Measurements from ENCODE around the gene TNFSF13. TPM values are rescaled to one million over a fixed set of nuclear protein-coding genes. Genes with fewer than 3 reads are reported as not detected.

The TNFSF13 gene
- total RNA-seq, 1 donor from 2014 or later = 101 TPM

DNA sequence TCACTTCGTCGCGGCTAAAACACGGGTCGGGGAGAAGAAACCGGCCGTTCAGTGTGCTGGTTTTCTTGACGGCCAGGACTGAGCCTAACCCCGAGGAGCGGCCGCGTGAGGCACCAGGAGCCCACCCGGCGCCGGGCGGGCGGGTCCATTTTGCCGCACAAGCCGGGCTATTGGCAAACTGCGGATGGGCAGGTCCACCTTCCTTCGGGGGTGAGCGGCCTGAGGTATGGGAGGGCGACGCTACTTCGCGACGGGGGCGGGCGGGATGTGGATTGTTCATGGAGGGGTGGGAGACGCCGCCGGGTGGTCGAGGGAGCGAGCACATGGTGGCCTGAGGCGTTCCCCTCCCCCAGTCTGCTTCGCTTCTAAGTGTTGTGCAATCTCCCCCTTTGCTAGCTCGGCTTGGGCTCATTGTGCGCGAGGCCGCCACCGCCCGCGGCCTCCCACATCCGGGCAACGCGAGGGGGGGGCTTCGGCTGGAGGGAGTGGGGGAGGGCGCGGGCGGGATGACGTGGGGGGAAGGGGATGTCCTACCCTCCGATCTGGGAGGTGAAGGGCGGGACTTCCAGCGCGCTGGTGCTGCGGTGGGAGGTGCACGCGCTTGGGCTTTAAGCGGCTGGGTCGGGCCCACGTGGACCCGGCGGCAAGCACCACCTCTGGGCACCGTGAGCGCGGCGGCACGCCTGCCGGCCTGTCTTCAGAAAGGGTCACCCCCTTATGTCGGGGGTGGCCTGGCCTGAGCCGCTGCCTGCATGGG, 15.0 kb downstream of the TNFSF13 start:
- TF ChIP-seq, protein P1, sequence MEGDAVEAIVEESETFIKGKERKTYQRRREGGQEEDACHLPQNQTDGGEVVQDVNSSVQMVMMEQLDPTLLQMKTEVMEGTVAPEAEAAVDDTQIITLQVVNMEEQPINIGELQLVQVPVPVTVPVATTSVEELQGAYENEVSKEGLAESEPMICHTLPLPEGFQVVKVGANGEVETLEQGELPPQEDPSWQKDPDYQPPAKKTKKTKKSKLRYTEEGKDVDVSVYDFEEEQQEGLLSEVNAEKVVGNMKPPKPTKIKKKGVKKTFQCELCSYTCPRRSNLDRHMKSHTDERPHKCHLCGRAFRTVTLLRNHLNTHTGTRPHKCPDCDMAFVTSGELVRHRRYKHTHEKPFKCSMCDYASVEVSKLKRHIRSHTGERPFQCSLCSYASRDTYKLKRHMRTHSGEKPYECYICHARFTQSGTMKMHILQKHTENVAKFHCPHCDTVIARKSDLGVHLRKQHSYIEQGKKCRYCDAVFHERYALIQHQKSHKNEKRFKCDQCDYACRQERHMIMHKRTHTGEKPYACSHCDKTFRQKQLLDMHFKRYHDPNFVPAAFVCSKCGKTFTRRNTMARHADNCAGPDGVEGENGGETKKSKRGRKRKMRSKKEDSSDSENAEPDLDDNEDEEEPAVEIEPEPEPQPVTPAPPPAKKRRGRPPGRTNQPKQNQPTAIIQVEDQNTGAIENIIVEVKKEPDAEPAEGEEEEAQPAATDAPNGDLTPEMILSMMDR (IDR thresholded peaks at IDR 0.05) = no peak
- ATAC-seq = peak; percentile 81
- intact Hi-C loops (cut with DNase I) = no loop called here
- H3K4me1 ChIP-seq = peaks cover 42% of the 10 kb centered on the region
- H3K4me3 ChIP-seq = peak overlapping the region; percentile 99
- H3K27me3 ChIP-seq = no peaks in the 10 kb centered on the region
- no peaks in the 10 kb centered on the region for H3K9me3 ChIP-seq
- peak overlapping the region; percentile 99 for H3K27ac ChIP-seq
- peak; percentile 95 for DNase-seq
- H3K36me3 ChIP-seq = peaks cover 72% of the 10 kb centered on the region

DNA sequence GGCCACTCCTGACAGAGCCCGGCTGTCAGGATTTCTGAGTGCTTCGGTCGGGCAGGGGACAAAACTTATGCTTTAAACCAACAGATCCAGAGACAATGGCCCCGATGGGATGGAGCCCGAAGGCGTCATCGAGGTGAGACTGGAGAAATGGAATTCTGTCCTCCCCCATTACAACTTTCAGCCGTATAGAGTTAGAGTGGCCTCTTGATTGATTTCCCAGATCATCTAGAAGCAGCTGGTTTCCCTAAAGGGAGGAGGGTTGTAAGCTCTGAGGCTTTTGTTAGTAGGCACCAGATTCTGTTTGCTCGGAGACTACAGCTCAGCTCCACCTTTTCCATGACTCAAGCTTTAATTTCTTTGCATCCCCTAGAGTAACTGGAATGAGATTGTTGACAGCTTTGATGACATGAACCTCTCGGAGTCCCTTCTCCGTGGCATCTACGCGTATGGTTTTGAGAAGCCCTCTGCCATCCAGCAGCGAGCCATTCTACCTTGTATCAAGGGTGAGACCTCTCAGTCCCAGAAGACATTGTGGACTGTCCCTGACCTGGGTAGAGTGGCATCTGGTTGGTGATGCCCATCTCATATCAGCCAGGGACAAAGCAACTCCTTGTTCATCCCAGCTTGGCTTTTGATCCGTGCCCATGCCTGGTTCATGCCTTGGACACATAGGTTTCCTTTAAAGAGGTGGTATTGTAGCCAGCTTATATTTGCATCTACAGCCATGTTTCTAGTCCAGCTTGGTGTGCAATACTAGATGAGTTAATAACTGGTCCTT, 15.8 kb downstream of the TNFSF13 start:
- no peak for ATAC-seq
- H3K4me1 ChIP-seq = peaks cover 50% of the 10 kb centered on the region
- TF ChIP-seq, protein P1 (IDR thresholded peaks at IDR 0.05) = no peak
- H3K36me3 ChIP-seq = peaks cover 71% of the 10 kb centered on the region
- no peak for DNase-seq
- H3K27me3 ChIP-seq = no peaks in the 10 kb centered on the region
- peak overlapping the region; percentile 99 for H3K4me3 ChIP-seq
- H3K9me3 ChIP-seq = no peaks in the 10 kb centered on the region
- peak overlapping the region; percentile 99 for H3K27ac ChIP-seq
- intact Hi-C loops (cut with DNase I) = no loop called here

DNA sequence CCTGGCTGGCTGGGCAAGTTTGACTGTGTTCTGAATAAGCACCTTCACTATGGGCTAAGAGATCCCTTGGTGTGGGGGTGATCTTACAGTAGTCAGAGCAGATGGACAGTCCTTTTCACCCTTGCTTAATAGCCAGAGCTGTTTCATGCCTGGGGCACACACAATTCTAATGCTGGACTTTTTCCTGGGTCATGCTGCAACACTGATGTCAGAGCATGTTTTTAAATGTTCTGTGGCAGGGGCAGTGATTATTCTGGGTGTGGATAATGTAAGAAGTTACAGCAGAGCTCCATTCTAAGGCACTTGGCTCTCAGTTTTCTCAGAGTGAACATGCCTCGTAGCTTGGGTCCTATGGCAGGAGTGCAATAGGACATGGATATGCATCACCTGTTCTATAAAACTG, 16.9 kb downstream of the TNFSF13 start:
- Histone ChIP-seq H3K9me3 (no peaks in the 10 kb centered on the region), H3K4me3 (peak overlapping the region; percentile 99), H3K4me1 (peaks cover 61% of the 10 kb centered on the region), H3K27ac (no peak overlapping the region), H3K27me3 (no peaks in the 10 kb centered on the region), H3K36me3 (peaks cover 60% of the 10 kb centered on the region)
- no peak for ATAC-seq
- TF ChIP-seq, protein P1 (IDR thresholded peaks at IDR 0.05) = no peak
- DNase-seq = no peak
- intact Hi-C loops (cut with DNase I) = no loop called here

DNA sequence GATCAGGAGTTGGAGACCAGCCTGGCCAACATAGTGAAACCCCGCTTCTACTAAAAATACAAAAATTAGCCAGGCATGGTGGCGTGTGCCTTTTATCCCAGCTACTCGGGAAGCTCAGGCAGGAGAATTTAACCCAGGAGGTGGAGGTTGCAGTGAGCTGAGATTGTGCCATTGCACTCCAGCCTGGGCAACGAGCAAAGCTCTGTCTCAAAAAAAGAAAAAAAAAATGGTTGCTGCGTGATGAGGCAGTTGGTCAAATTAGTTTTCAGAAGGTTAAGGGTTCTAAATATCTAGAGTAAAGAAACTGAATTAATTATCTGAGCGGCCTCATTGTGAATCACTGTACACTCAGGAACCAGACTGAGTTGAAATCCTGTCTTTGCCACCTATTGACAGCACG, 17.4 kb downstream of the TNFSF13 start:
- no peaks in the 10 kb centered on the region for H3K9me3 ChIP-seq
- intact Hi-C loops (cut with DNase I) = no loop called here
- no peak overlapping the region for H3K4me3 ChIP-seq
- no peak overlapping the region for H3K27ac ChIP-seq
- TF ChIP-seq, protein P1 (IDR thresholded peaks at IDR 0.05) = no peak
- peaks cover 55% of the 10 kb centered on the region for H3K36me3 ChIP-seq
- ATAC-seq = no peak
- DNase-seq = no peak
- no peaks in the 10 kb centered on the region for H3K27me3 ChIP-seq
- H3K4me1 ChIP-seq = peaks cover 61% of the 10 kb centered on the region

GRCh38 chr17:7576432-7576937, 17.9 kb downstream of the TNFSF13 start:
- H3K36me3 ChIP-seq = peaks cover 51% of the 10 kb centered on the region
- H3K27ac ChIP-seq = no peak overlapping the region
- H3K27me3 ChIP-seq = no peaks in the 10 kb centered on the region
- no peaks in the 10 kb centered on the region for H3K9me3 ChIP-seq
- H3K4me3 ChIP-seq = peak overlapping the region; percentile 12
- peaks cover 63% of the 10 kb centered on the region for H3K4me1 ChIP-seq
- intact Hi-C loops (cut with DNase I) = no loop called here
- no peak for DNase-seq
- TF ChIP-seq, protein P1 (IDR thresholded peaks at IDR 0.05) = no peak
- no peak for ATAC-seq
